GM08714 (cell line): ENCODE measurements around the gene DMAC2L.

Source experiments
- H3K4me3 ChIP-seq: fragments of 200-500 bp; sonication (Bioruptor generic); 2 replicates; pipeline ENCODE4 v1.5.1; 2014; ENCODE audit warnings: mild to moderate bottlenecking, low read length, inconsistent platforms
- ZNF274 ChIP-seq: IDR thresholded peaks from 2 replicates; pipeline ENCODE4 v1.6.1; 2012; ENCODE audit warnings: mild to moderate bottlenecking, low read depth, low read length

The DMAC2L gene, protein sequence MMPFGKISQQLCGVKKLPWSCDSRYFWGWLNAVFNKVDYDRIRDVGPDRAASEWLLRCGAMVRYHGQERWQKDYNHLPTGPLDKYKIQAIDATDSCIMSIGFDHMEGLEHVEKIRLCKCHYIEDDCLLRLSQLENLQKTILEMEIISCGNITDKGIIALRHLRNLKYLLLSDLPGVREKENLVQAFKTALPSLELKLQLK

GRCh38 chr14:50311972-50312733, at the start of gene DMAC2L, which contains the start of gene L2HGDH:
Gene DMAC2L, plus strand, starts transcription at chr14:50312324. Its CDS starts 9,164 bp downstream, at chr14:50321488.
Gene L2HGDH, minus strand, starts transcription at chr14:50312229. Its CDS starts 79 bp downstream, at chr14:50312150.
- no peak for TF ChIP-seq ZNF274
- peak within 1 kb of the TSS; percentile 90 for H3K4me3 ChIP-seq

DNA sequence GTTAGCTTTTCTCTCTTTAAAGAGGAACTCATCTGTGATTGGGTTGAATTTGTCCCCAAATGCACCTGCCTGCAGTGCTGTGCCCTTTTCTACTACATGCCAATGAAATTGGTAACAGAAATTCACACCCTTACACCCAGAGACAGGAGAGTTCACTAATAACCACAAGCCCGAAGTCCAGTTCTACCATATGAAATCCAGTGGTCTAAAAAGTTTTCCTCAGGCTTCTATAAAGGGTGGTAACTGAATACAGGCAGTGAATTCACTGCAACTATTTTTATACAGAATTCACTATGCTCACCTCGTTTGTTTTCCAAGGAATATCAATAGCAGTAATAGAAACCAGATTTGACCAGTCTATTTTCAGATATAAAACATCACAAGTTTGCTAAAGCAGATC, 49.3 kb upstream of the DMAC2L start:
- no peak overlapping the region for H3K4me3 ChIP-seq
- no peak for TF ChIP-seq ZNF274

- H3K4me3 ChIP-seq: no peak overlapping the region
- TF ChIP-seq ZNF274: no peak
These were observed 48.8 kb upstream of the DMAC2L start for GRCh38 chr14:50263321-50263720.

DNA sequence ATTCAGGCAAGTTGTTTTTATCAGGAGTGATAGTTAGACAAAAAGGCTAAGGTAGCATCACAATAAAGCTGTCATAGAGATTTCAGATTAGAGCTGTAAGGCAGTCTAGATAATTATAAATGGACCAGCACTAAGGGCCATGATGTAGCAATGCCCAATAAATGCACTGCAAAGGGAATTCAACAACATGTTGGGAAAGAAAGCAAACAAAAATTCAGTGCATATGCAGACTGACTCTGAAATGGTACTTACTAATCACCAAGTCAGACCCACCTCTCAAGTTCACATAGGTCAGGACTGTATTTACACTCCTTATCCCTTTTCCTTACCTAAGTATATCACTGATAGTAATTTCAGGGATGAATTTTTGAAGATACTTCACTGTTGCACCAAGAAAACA, 47.1 kb upstream of the DMAC2L start:
- TF ChIP-seq ZNF274: no peak
- H3K4me3 ChIP-seq: no peak overlapping the region

DNA sequence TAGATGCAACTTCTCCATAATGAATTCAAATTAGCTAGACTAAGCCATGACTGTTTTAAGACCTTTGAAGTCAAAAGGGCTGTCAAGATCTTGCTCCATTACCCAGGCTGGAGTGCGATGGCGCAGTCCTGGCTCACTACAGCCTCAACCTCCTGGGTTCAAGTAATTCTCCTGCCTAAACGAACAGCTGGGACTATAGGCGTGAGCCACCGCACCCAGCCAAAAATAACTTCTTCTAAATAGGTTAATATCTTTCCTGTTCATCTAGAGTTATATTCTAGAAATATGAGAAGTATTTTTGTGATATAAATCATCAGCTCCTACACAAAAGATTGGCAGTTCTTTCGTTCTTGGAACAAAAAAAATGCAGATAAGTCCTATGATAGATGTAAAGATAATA, 41.2 kb upstream of the DMAC2L start:
- H3K4me3 ChIP-seq: no peak overlapping the region
- TF ChIP-seq ZNF274: no peak

DNA sequence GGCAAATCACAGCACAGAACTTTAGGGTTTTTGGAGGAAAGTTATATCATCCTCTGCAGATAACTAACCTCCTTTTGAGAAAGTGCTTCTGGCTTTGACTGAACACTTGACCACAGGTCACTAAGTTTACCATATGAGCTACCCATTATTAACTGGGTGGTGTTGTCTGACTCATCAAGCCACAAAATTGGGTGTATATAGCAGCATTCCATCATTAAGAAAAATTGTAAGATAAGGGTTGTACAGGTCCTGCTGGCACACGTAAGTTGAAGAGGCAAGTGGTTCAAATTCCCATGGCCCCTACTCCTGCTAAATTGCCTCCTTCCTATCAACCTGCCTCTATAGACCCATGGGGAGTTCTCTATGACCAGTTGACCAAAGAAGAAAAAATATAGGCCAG, 39.6 kb upstream of the DMAC2L start:
- no peak for TF ChIP-seq ZNF274
- H3K4me3 ChIP-seq: no peak overlapping the region

DNA sequence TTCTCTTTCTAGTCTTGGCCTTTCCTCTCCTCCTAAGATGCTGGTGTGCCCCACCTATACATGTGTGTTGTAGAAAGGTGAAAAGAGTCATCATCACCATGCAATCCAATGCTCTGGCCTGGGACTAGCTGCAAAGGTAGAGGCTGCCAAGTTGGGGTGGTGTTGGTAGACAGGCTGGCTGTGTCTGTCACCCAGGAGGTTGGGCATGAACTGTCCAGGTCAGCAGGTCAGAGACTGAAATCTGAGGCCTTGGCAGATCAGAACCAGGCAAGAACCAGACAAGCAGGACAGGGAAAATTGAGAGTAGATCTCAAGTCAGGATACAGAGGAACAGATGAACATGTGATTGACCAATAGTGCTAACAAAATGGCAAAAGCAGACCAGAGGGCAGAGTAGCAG, 26.3 kb upstream of the DMAC2L start:
- no peak for TF ChIP-seq ZNF274
- H3K4me3 ChIP-seq: no peak overlapping the region

- H3K4me3 ChIP-seq: no peak overlapping the region
- TF ChIP-seq ZNF274: no peak
These were observed 24.0 kb upstream of the DMAC2L start for GRCh38 chr14:50288146-50288545.

GRCh38 chr14:50290306-50290705, 21.8 kb upstream of the DMAC2L start:
- no peak for TF ChIP-seq ZNF274
- no peak overlapping the region for H3K4me3 ChIP-seq

- no peak overlapping the region for H3K4me3 ChIP-seq
- TF ChIP-seq ZNF274: no peak
These were observed 12.5 kb upstream of the DMAC2L start for GRCh38 chr14:50299585-50299984.

DNA sequence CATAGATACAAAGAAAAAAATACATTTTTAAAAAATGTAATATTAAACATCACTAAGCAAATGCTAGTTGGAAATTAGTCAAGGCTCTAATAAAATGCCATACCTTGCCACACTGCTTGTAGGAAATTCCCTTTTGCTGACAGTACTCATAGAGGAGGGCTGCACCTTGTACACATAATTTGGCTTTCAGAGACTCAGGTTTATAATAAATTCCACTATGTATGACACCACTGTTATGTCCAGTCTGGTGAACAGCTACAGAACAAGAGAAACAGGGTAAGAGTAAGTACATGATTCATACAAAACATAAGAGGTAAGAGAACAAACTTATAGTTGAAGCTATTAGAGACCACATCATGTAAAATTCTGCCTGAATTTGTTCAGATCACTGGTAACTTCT, 10.2 kb upstream of the DMAC2L start:
- TF ChIP-seq ZNF274: no peak

GRCh38 chr14:50303744-50304471, 8.2 kb upstream of the DMAC2L start:
- H3K4me3 ChIP-seq: no peak overlapping the region
- TF ChIP-seq ZNF274: no peak

More for the DNA sequence above, 10.2 kb upstream of the DMAC2L start:
- no peak overlapping the region for H3K4me3 ChIP-seq

DNA sequence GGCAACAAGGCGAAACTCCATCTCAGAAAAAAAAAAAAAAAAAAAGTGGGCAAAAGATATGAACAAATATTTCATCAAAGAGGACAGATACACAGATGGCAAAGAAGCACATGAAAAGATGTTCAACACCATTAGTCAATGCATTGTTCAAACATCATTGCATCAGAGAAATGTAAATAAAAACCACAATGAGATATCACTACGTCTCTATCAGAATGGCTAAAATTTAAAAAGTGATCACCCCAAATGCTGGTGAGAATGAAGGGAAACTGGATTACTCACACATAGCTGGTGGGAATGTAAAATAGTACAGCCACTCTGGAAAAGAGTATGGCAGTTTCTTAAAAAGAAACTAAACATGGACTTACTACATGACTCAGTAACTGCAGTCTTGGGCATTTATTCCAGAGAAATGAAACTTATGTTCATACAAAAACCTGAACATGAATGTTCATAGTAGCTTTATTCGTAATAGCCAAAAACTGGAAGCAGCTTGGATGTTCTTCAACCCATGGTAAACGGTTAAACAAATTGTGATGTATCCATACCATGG, 3.7 kb upstream of the DMAC2L start:
- H3K4me3 ChIP-seq: no peak overlapping the region
- TF ChIP-seq ZNF274: no peak

DNA sequence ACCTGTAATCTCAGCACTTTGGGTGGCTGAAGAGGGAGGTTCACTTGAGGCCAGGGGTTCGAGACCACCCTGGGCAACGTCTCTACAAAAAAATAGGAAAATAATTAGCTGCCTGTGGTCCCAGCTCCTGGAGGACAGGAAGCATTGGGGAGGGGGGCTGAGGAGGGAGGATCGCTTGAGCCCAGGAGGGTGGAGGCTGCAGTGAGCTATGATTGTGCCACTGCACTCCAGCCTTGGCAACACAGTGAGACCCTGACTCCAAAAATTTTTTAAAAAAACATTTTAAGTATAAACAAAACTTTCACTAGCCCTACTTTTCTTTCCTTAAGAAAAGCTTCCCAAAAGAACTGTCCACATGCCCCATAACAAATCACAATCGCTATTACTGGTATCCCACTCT, 1.7 kb upstream of the DMAC2L start:
- 0 out of 2 replicates have a peak overlapping the region, but pooled peaks have one; percentile 90 for H3K4me3 ChIP-seq
- no peak for TF ChIP-seq ZNF274

- TF ChIP-seq ZNF274: no peak
- H3K4me3 ChIP-seq: peak overlapping the region; percentile 90
These were observed 670 bp upstream of the DMAC2L start for GRCh38 chr14:50311337-50311971.
